Measurements from ENCODE around the gene CNOT6. TPM values are rescaled to one million over a fixed set of nuclear protein-coding genes. Genes with fewer than 3 reads are reported as not detected.

Gene CNOT6
- total RNA-seq, 1 donor from 2014 or later, result 38.5 TPM

DNA sequence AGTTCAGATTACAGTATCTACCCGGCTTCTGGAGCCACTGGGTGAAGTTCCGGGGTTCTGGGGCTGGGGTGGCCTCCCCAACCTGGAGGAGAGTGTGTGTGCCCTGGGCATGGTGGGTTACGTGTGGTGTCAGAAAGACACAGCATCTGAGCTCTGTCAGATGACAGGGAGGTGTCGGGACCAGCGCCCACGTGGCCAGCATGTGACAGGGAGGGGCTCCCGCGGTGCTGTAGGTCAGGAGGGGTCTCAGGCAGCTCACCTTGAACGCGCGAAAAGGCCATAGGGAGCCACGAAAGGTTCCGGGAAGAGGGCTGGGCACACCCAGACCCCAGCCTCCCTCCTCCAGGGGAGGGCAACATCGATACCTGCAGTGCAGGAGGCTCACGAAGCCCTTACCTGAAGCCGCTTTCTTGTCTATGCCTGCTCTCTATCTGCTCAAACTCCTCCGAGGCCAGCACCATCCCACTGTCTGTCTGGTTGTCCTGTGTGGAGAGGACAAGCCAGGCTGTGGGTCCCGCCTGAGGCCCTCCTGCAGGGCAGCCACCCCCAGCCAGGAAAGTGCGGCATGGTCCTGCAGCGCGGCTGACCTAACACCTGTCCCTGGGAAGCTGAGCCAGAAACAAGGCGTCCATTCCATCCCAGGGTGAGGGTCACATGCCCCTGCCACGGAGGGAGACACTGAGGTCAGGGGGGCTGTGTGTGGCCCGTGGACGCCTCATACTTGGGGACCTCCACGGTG is 114.6 kb downstream of the CNOT6 start:
- Histone ChIP-seq H3K4me3 (no peak overlapping the region), H3K9ac (no peak overlapping the region), H3K79me2 (ENCODE audit: low read depth) (no peaks in the 10 kb centered on the region), H3K4me2 (no peak overlapping the region), H4K20me1 (ENCODE audit: low read depth) (no peaks in the 10 kb centered on the region), H2AFZ (replicated peaks) (no peak overlapping the region), H3F3A (ENCODE audit: low read depth) (no peaks in the 10 kb centered on the region), H3K4me1 (no peaks in the 10 kb centered on the region), H3K36me3 (no peaks in the 10 kb centered on the region), H3K9me3 (ENCODE audit: low read depth) (no peaks in the 10 kb centered on the region), H3K27ac (no peak overlapping the region), H3K27me3 (no peaks in the 10 kb centered on the region)
- Mint-ChIP-seq H3K27me3 (ENCODE audit: insufficient read depth, low read depth) (peaks cover 3% of the 10 kb centered on the region), H3K27ac (peak overlapping the region; percentile 15), H3K4me3 (no peak overlapping the region), H3K36me3 (no peaks in the 10 kb centered on the region), H3K4me1 (no peaks in the 10 kb centered on the region), H3K9me3 (no peaks in the 10 kb centered on the region)
- no peak for DNase-seq (ENCODE audit: low spot score)
- no peak for TF ChIP-seq EZH2phosphoT487 (IDR thresholded peaks at IDR 0.05)
- no peak for TF ChIP-seq EZH2 (IDR thresholded peaks at IDR 0.05)
- TF ChIP-seq, protein P1, sequence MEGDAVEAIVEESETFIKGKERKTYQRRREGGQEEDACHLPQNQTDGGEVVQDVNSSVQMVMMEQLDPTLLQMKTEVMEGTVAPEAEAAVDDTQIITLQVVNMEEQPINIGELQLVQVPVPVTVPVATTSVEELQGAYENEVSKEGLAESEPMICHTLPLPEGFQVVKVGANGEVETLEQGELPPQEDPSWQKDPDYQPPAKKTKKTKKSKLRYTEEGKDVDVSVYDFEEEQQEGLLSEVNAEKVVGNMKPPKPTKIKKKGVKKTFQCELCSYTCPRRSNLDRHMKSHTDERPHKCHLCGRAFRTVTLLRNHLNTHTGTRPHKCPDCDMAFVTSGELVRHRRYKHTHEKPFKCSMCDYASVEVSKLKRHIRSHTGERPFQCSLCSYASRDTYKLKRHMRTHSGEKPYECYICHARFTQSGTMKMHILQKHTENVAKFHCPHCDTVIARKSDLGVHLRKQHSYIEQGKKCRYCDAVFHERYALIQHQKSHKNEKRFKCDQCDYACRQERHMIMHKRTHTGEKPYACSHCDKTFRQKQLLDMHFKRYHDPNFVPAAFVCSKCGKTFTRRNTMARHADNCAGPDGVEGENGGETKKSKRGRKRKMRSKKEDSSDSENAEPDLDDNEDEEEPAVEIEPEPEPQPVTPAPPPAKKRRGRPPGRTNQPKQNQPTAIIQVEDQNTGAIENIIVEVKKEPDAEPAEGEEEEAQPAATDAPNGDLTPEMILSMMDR (IDR thresholded peaks at IDR 0.05), result no peak

DNA sequence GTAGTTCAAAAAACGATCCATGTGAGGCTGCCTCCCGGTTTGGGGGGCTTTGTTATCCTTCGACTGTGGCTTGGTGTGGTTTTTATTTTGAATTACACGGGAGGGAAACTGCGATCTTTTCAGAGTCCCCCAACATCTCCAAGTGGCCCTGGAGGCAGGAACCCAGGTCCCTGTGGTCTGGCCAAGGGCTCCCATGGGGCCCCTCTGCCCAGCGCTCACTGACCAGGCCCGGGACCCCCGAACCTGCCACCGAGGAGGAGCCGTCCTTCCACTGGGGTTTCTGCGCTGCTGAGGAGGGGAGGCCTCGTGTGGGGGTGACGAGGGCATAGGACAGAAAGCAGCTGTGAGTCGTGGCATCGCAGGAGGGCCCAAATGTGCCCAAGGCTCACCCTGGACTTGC is 115.2 kb downstream of the CNOT6 start:
- H3K4me1 Mint-ChIP-seq, result no peaks in the 10 kb centered on the region
- no peak for TF ChIP-seq EZH2phosphoT487 (IDR thresholded peaks at IDR 0.05)
- TF ChIP-seq, protein P1 (IDR thresholded peaks at IDR 0.05), result no peak
- TF ChIP-seq EZH2 (IDR thresholded peaks at IDR 0.05), result no peak
- Histone ChIP-seq H3K36me3 (no peaks in the 10 kb centered on the region), H3F3A (ENCODE audit: low read depth) (no peaks in the 10 kb centered on the region), H3K27ac (no peak overlapping the region), H3K27me3 (no peaks in the 10 kb centered on the region), H2AFZ (replicated peaks) (no peak overlapping the region), H3K4me1 (no peaks in the 10 kb centered on the region), H4K20me1 (ENCODE audit: low read depth) (no peaks in the 10 kb centered on the region), H3K79me2 (ENCODE audit: low read depth) (no peaks in the 10 kb centered on the region), H3K4me3 (no peak overlapping the region), H3K9ac (no peak overlapping the region), H3K9me3 (ENCODE audit: low read depth) (no peaks in the 10 kb centered on the region), H3K4me2 (no peak overlapping the region)
- H3K4me3 Mint-ChIP-seq, result no peak overlapping the region
- H3K9me3 Mint-ChIP-seq, result no peaks in the 10 kb centered on the region
- H3K36me3 Mint-ChIP-seq, result no peaks in the 10 kb centered on the region
- peaks cover 3% of the 10 kb centered on the region for H3K27me3 Mint-ChIP-seq (ENCODE audit: insufficient read depth, low read depth)
- no peak for DNase-seq (ENCODE audit: low spot score)
- no peak overlapping the region for H3K27ac Mint-ChIP-seq

DNA sequence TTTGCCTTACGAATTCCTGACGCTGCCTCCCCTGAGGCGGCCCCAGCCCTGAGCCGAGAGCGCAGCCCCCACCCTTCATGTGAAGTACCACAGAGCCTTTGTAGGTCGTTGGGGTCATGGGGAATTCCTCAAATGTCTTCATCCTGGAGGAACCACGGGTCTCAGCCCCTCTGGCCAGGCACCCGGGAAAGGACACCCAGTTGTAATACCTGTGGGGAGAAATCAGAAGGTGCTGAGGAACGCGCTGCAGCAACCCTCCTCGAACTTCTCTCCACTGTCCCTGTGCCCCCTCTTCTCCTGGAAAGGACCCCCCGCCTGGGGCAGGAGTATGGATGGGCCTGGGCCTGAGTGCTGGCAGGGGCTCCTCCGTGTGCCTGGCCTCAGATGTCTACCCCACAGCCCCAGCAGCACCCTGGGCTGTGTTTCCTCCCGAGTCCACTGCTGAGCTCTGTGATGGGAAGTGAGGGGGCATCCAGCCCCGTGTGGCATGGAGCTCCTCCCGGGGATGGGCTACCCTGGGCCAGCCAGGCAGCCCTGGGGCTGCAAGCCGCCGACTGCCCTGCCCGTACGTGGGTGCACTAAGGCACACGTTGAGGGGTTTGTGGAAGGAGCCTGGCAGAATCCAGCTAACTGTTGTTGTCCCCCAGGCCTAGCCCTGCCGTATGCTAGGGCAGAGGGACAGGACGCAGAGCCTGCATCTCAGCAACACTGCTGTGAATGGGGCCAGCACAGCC is 115.8 kb downstream of the CNOT6 start:
- Mint-ChIP-seq H3K27me3 (ENCODE audit: insufficient read depth, low read depth) (peaks cover 3% of the 10 kb centered on the region), H3K9me3 (no peaks in the 10 kb centered on the region), H3K27ac (no peak overlapping the region), H3K4me1 (no peaks in the 10 kb centered on the region), H3K4me3 (no peak overlapping the region), H3K36me3 (no peaks in the 10 kb centered on the region)
- H3K4me2 ChIP-seq, result no peak overlapping the region
- H3K9ac ChIP-seq, result no peak overlapping the region
- no peaks in the 10 kb centered on the region for H3K4me1 ChIP-seq
- no peak for DNase-seq (ENCODE audit: low spot score)
- no peaks in the 10 kb centered on the region for H4K20me1 ChIP-seq (ENCODE audit: low read depth)
- H3K36me3 ChIP-seq, result no peaks in the 10 kb centered on the region
- no peaks in the 10 kb centered on the region for H3K27me3 ChIP-seq
- H3K27ac ChIP-seq, result no peak overlapping the region
- H3K9me3 ChIP-seq (ENCODE audit: low read depth), result no peaks in the 10 kb centered on the region
- TF ChIP-seq EZH2 (IDR thresholded peaks at IDR 0.05) (no peak), EZH2phosphoT487 (IDR thresholded peaks at IDR 0.05) (no peak)
- TF ChIP-seq, protein P1 (IDR thresholded peaks at IDR 0.05), result no peak
- no peaks in the 10 kb centered on the region for H3K79me2 ChIP-seq (ENCODE audit: low read depth)
- H3F3A ChIP-seq (ENCODE audit: low read depth), result no peaks in the 10 kb centered on the region
- no peak overlapping the region for H3K4me3 ChIP-seq
- H2AFZ ChIP-seq (replicated peaks), result no peak overlapping the region
